WERI-Rb-1 (cell line): ENCODE results near the gene TXNRD3.

Source experiments
- DNase-seq: peaks from one replicate; pipeline ENCODE4 v3.0.0-alpha.2; 2020
- H3K27ac ChIP-seq: fragments of 250-450 bp; sonication (Bioruptor Pico); 2 replicates; pipeline ENCODE4 v1.5.1; 2020; ENCODE audit warnings: mild to moderate bottlenecking, moderate library complexity
- H3K27me3 ChIP-seq: fragments of 250-450 bp; sonication (Bioruptor Pico); 2 replicates; pipeline ENCODE4 v1.5.1; 2021; ENCODE audit warnings: mild to moderate bottlenecking, low read depth, moderate library complexity; ENCODE audit not compliant: insufficient read depth, severe bottlenecking
- H3K36me3 ChIP-seq: fragments of 250-450 bp; sonication (Bioruptor Pico); 2 replicates; pipeline ENCODE4 v1.5.1; 2020; ENCODE audit warnings: mild to moderate bottlenecking, moderate library complexity
- H3K4me3 ChIP-seq: 2 replicates; pipeline ENCODE4 v1.5.1; 2011; ENCODE audit warnings: low read depth, mild to moderate bottlenecking, control low read depth, low read length
- H3K9me3 ChIP-seq: fragments of 250-450 bp; sonication (Bioruptor Pico); 2 replicates; pipeline ENCODE4 v1.5.1; 2021; ENCODE audit warnings: mild to moderate bottlenecking, moderate library complexity; ENCODE audit not compliant: severe bottlenecking
- TF ChIP-seq, protein P1 (sequence below): IDR thresholded peaks from 2 replicates; pipeline ENCODE4 v1.5.1; 2011; ENCODE audit warnings: low read depth, mild to moderate bottlenecking, control low read depth, inconsistent platforms, low read length

Gene TXNRD3

DNA sequence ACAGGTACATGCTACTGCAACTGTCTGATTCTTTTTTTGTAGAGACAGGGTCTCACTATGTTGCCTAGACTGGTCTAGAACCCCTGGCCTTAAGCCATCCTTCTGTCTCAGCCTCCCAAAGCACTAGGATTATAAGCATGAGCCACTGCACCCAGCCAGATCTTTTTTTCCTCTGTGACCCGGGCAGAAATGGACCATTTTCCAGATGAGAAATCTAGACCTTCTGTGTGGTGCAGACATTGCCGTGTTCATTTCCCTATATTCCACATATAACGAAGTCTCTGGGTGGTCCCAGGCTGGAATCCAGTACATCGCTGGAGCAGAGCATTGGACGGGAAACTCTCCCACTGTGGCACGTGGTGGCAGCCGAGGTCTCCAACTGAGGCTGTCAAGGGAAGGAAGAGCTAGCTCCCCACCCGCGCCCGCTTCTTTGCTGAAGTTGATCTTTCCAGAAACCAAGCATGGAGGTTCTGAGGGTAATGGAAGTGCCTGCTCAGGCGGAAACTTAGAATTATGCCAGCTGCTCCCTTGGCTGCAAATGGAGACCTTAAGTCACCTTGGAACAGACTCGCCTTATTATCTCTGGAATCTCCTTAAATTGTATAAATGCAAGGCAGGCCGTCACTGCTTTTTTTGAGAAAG, 23.1 kb upstream of the TXNRD3 start:
- no peak overlapping the region; the same call in 1 of the 2 replicates for H3K27ac ChIP-seq
- peaks cover 3% of the 10 kb centered on the region for H3K9me3 ChIP-seq
- no peaks in the 10 kb centered on the region for H3K27me3 ChIP-seq
- TF ChIP-seq, protein P1, sequence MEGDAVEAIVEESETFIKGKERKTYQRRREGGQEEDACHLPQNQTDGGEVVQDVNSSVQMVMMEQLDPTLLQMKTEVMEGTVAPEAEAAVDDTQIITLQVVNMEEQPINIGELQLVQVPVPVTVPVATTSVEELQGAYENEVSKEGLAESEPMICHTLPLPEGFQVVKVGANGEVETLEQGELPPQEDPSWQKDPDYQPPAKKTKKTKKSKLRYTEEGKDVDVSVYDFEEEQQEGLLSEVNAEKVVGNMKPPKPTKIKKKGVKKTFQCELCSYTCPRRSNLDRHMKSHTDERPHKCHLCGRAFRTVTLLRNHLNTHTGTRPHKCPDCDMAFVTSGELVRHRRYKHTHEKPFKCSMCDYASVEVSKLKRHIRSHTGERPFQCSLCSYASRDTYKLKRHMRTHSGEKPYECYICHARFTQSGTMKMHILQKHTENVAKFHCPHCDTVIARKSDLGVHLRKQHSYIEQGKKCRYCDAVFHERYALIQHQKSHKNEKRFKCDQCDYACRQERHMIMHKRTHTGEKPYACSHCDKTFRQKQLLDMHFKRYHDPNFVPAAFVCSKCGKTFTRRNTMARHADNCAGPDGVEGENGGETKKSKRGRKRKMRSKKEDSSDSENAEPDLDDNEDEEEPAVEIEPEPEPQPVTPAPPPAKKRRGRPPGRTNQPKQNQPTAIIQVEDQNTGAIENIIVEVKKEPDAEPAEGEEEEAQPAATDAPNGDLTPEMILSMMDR: no peak
- no peak for DNase-seq
- no peak overlapping the region; the same call in 1 of the 2 replicates for H3K4me3 ChIP-seq
- no peaks in the 10 kb centered on the region for H3K36me3 ChIP-seq

DNA sequence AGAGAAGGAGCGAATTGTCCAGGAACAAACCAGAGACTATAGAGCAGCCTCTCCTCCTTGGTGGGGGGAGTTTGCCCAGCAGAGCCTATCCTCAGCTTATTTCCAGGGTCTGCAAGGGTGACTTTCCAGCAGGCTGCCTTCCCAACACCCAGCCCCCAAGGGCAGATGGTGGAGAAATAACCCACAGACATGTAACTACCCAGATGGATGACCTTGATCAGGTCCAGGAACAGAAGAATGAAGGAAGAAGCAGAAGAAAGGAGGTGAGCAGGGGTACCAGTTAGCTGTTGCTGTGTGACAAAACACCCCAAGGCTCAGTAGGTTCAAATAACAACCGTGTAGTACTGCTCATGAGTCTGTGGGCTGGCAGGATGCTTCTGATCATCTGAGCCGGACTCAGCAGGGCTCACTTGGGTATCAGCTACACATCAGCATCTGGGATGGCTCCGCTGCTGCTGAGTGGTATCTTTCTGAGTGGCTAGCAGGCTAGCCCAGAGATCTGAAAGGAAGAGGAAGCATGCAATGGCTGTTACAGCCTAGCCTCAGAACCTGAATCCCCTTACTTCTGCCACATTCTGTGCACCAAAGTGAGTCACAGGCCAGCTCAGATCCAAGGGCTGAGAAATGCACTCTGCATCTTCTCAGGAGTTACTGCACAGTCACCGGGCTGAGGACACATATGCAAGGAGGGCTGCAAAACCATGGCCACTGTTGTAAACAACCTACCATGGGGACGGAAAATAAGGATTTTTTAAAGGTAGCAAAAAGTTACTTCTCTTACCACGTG, 22.2 kb upstream of the TXNRD3 start:
- Histone ChIP-seq H3K27me3 (no peaks in the 10 kb centered on the region), H3K9me3 (peaks cover 3% of the 10 kb centered on the region), H3K36me3 (no peaks in the 10 kb centered on the region), H3K4me3 (no peak overlapping the region), H3K27ac (no peak overlapping the region)
- TF ChIP-seq, protein P1: no peak
- no peak for DNase-seq

DNA sequence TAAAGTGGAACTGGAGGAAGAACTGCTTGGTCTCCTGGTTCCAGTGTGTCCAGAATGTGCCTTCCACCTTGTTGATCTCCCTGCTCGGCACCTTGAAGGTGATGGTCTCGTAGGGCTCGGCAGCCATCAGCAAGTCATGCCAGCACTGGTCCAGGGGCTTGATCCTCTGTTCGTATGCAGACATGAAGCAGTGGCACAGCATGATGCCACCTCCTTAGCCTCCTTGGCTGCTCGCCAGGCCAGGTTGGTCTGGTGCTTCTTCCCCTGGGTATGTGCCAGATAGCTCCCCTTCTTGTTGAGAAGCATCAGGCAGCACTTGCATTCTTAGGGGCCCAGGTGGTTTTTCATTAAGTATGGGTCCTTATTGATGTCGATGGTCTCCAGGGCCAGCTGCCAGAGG, 17.8 kb upstream of the TXNRD3 start:
- DNase-seq: no peak
- TF ChIP-seq, protein P1: no peak
- no peak overlapping the region for H3K27ac ChIP-seq
- H3K27me3 ChIP-seq: no peaks in the 10 kb centered on the region
- peaks cover 3% of the 10 kb centered on the region for H3K9me3 ChIP-seq
- no peak overlapping the region for H3K4me3 ChIP-seq
- no peaks in the 10 kb centered on the region for H3K36me3 ChIP-seq

DNA sequence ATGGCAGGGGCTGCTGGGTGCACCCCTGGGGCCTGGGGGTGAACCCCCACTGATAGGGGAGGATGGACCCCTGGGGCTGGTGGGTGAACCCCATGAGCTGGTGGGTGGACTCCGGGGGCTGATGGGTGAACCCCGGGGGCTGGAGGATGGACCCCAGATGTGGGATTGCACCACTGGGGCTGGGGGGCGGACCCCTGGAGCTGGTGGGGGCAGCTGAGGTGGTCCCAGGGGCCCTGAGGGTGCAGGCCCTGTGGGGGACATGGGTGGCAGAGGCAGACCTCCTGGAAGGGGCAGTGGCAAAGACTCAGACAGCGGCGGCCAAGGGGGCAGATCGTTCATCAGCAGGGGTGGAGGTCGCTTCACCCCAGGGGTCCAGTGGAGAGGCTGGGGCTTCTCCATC, 17.4 kb upstream of the TXNRD3 start:
- TF ChIP-seq, protein P1: no peak
- no peak overlapping the region for H3K27ac ChIP-seq
- no peak for DNase-seq
- H3K9me3 ChIP-seq: peaks cover 3% of the 10 kb centered on the region
- no peak overlapping the region for H3K4me3 ChIP-seq
- no peaks in the 10 kb centered on the region for H3K36me3 ChIP-seq
- H3K27me3 ChIP-seq: no peaks in the 10 kb centered on the region

DNA sequence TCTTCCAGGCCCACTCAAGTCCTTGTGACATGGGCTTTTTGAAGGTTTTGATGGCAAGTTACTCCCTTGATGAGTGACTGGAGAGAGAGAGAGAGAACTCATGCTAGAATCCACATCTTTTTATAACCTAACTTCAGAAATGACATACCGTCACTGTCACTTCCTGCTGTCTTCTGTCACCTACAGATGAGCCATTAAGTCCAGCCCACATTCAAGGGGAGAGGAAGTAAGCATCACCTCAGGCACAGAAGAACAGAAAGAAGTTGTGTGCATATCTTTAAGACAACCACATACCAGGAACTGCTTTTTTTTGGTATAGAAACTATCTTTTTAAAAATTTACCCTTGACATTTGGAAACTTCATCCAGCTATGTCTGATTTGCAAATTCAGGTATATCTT, 16.6 kb upstream of the TXNRD3 start:
- no peak overlapping the region for H3K4me3 ChIP-seq
- TF ChIP-seq, protein P1: no peak
- DNase-seq: no peak
- no peak overlapping the region for H3K27ac ChIP-seq
- no peaks in the 10 kb centered on the region for H3K36me3 ChIP-seq
- H3K27me3 ChIP-seq: no peaks in the 10 kb centered on the region
- peaks cover 3% of the 10 kb centered on the region for H3K9me3 ChIP-seq
